ENCODE results near the gene CMBL.

GRCh38 chr5:10321882-10322281, 14.2 kb upstream of the CMBL start:
- TF ChIP-seq CTCF (IDR thresholded peaks at IDR 0.05) = no peak
- no peak for TF ChIP-seq EZH2 (IDR thresholded peaks at IDR 0.05; ENCODE audit: borderline replicate concordance, insufficient read depth, low read depth, low read length, poor library complexity, severe bottlenecking)

All from B cell (primary cell).